Smooth muscle cell (in vitro differentiated cells): Measurements from ENCODE around the gene TRIM8. TPM values are rescaled to one million over a fixed set of nuclear protein-coding genes. Genes with fewer than 3 reads are reported as not detected.

Experiments used
- DNase-seq: peaks from one replicate; lab custom pipeline; 2025; ENCODE audit not compliant: unreplicated experiment; lab: John Stamatoyannopoulos, UW
- H2AFZ ChIP-seq: fragments of 200-600 bp; sonication (generic); 2 replicates; pipeline ENCODE4 v1.6.0; 2016; ENCODE audit warnings: antibody characterized with exemption, low read depth, mild to moderate bottlenecking
- H3F3A ChIP-seq: fragments of 200-600 bp; sonication (generic); 2 replicates; pipeline ENCODE4 v1.6.0; 2017; ENCODE audit warnings: antibody characterized with exemption, low read depth
- H3K27ac ChIP-seq: fragments of 200-600 bp; sonication (generic); 2 replicates; pipeline ENCODE4 v1.5.1; 2016; ENCODE audit warnings: low read depth, mild to moderate bottlenecking
- H3K27me3 ChIP-seq: fragments of 200-600 bp; sonication (generic); 2 replicates; pipeline ENCODE4 v1.6.1; 2016; ENCODE audit warnings: low read depth, mild to moderate bottlenecking
- H3K36me3 ChIP-seq: fragments of 200-600 bp; sonication (generic); 2 replicates; pipeline ENCODE4 v1.5.1; 2016; ENCODE audit warnings: low read depth
- H3K4me1 ChIP-seq: fragments of 200-600 bp; sonication (generic); 2 replicates; pipeline ENCODE4 v1.5.1; 2016; ENCODE audit warnings: low read depth
- H3K4me2 ChIP-seq: fragments of 200-600 bp; sonication (generic); 2 replicates; pipeline ENCODE4 v1.6.0; 2016; ENCODE audit warnings: mild to moderate bottlenecking
- H3K4me3 ChIP-seq: fragments of 200-600 bp; sonication (generic); 2 replicates; pipeline ENCODE4 v1.5.1; 2016; ENCODE audit warnings: mild to moderate bottlenecking
- H3K79me2 ChIP-seq: fragments of 200-600 bp; sonication (generic); 2 replicates; pipeline ENCODE4 v1.6.0; 2016; ENCODE audit warnings: low read depth, mild to moderate bottlenecking
- H3K9ac ChIP-seq: fragments of 200-600 bp; sonication (generic); 2 replicates; pipeline ENCODE4 v1.6.0; 2016; ENCODE audit warnings: low read depth
- H3K9me3 ChIP-seq: fragments of 200-600 bp; sonication (generic); replicated peaks from 2 replicates; pipeline ENCODE4 v1.5.1; 2016; ENCODE audit warnings: low read depth
- H4K20me1 ChIP-seq: fragments of 200-600 bp; sonication (generic); 2 replicates; pipeline ENCODE4 v1.6.0; 2016; ENCODE audit warnings: low read depth
- CTCF ChIP-seq: fragments of 200-600 bp; sonication (generic); IDR thresholded peaks from 2 replicates; pipeline ENCODE4 v1.5.1; 2017; ENCODE audit warnings: borderline replicate concordance, mild to moderate bottlenecking, antibody characterized with exemption; ENCODE audit not compliant: insufficient read depth, poor library complexity, severe bottlenecking
- WGBS: methylation state at CpG from one replicate; pipeline ENCODE4 v1.1.7; 2016; ENCODE audit warnings: low lambda C conversion rate; 5-methylcytosine and 5-hydroxymethylcytosine counted together
- polyA plus RNA-seq: library from polyadenylated mRNA; unstranded; fragments of >200 nt; fragmentation: Nextera tagmentation; extraction: Ambion mirVana; gene quantifications from 2 replicates; pipeline ENCODE4 v1.2.1, GENCODE V29; 2016
- total RNA-seq: library from RNA; depleted of rRNA; stranded (reverse); fragments of >200 nt; gene quantifications from 2 replicates; pipeline ENCODE4 v1.2.3, GENCODE V29; 2014

TRIM8 gene
- total and polyA plus RNA-seq, 2 experiments from 2014 or later, result 78.0 to 78.8 TPM

GRCh38 chr10:102644646-102645387 lies 538 bp downstream of the TRIM8 start:
- 1% methylated on average over 62 of the region's 62 CpGs for WGBS
- H3K4me1 ChIP-seq, result peaks cover 41% of the 10 kb centered on the region
- peak overlapping the region; percentile 95 for H3K27ac ChIP-seq
- no peak overlapping the region for H2AFZ ChIP-seq
- H3K79me2 ChIP-seq, result peaks cover 50% of the 10 kb centered on the region
- peaks cover 50% of the 10 kb centered on the region for H4K20me1 ChIP-seq
- peak overlapping the region; percentile 90 for H3K9ac ChIP-seq
- H3K27me3 ChIP-seq, result no peaks in the 10 kb centered on the region
- H3F3A ChIP-seq, result peaks cover 32% of the 10 kb centered on the region
- DNase-seq, result no peak
- peak overlapping the region; percentile 100 for H3K4me2 ChIP-seq
- peak overlapping the region; percentile 96 for H3K4me3 ChIP-seq
- H3K36me3 ChIP-seq, result no peaks in the 10 kb centered on the region
- peak; percentile 42 for TF ChIP-seq CTCF
- no peaks in the 10 kb centered on the region for H3K9me3 ChIP-seq

- DNase-seq, result no peak
- peak overlapping the region; percentile 90 for H3K9ac ChIP-seq
- H3K27me3 ChIP-seq, result no peaks in the 10 kb centered on the region
- no peak overlapping the region for H2AFZ ChIP-seq
- H3K4me1 ChIP-seq, result peaks cover 46% of the 10 kb centered on the region
- H3K79me2 ChIP-seq, result peaks cover 55% of the 10 kb centered on the region
- H3K4me2 ChIP-seq, result peak overlapping the region; percentile 100
- no peaks in the 10 kb centered on the region for H3K36me3 ChIP-seq
- no peak for TF ChIP-seq CTCF
- peak overlapping the region; percentile 95 for H3K27ac ChIP-seq
- no peaks in the 10 kb centered on the region for H3K9me3 ChIP-seq
- H3F3A ChIP-seq, result peaks cover 32% of the 10 kb centered on the region
- H4K20me1 ChIP-seq, result peaks cover 56% of the 10 kb centered on the region
- peak overlapping the region; percentile 96 for H3K4me3 ChIP-seq
- WGBS, result 0% methylated on average over 12 of the region's 12 CpGs
Measured at GRCh38 chr10:102645388-102645740, 1.1 kb downstream of the TRIM8 start.

- Histone ChIP-seq H3K9me3 (no peaks in the 10 kb centered on the region), H3K4me2 (peak overlapping the region; percentile 100), H2AFZ (no peak overlapping the region), H3K4me1 (peaks cover 52% of the 10 kb centered on the region), H3K27ac (peak overlapping the region; percentile 95), H3K9ac (peak overlapping the region; percentile 90), H3K4me3 (peak overlapping the region; percentile 96), H3K27me3 (no peaks in the 10 kb centered on the region), H3K36me3 (no peaks in the 10 kb centered on the region), H4K20me1 (peaks cover 62% of the 10 kb centered on the region), H3K79me2 (peaks cover 61% of the 10 kb centered on the region), H3F3A (peaks cover 32% of the 10 kb centered on the region)
- WGBS, result 1% methylated on average over 29 of the region's 29 CpGs
- DNase-seq, result peak; percentile 90
- no peak for TF ChIP-seq CTCF
Measured at GRCh38 chr10:102645741-102646609, 1.7 kb downstream of the TRIM8 start.
